ENCODE measurements around the gene JMJD1C.

DNA sequence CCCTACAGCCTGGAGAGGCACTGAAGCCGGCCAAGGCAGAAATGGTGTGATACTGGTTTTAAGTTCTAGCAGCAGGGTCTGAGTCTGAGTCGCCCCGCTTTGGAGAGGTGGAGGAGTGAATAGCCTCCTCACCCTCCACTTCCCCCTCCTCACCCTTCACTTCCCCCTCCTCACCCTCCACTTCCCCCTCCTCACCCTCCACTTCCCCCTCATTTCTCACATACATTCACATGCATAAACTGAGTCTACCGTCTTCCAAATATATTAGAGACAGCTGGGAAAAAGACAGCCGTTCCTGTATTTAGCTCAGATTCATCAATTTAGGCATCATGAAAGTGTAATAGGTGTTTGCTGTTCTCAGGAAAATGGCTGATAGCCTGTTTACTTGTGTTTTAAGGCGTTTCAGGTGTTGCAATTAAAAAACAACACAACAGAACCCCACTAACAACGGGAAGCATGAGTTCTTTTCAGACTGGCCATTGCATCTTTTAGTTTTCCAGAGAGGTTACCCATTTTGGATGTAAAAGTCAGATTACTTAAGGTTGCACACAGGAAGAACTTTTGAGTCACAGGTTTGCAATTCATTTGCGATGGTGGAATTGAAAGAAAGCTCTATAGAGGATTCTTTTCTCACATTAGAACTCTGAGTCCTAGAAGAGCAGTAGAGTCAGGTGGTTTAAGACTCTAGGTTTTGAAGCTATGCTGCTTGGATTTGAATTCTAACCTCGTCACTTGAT lies 331.8 kb downstream of the JMJD1C start:
- TF ChIP-seq CTCF (IDR thresholded peaks at IDR 0.05; ENCODE audit: insufficient read depth, low read length, poor library complexity, severe bottlenecking): no peak
- no peak for TF ChIP-seq EZH2phosphoT487 (conservative IDR thresholded peaks at IDR 0.05; ENCODE audit: low read length)

Measured in SU-DHL-6 (cell line).